Endodermal cell (in vitro differentiated cells): Measurements from ENCODE around the gene PTPRT. TPM values are rescaled to one million over a fixed set of nuclear protein-coding genes. Genes with fewer than 3 reads are reported as not detected.
A peak's percentile ranks its signal among the peaks of the same experiment; 100 is the strongest.

Source experiments
- DNase-seq: peaks from one replicate; pipeline ENCODE4 v3.0.0-alpha.2; 2017
- H3K27ac ChIP-seq: 2 replicates; pipeline ENCODE4 v1.5.1; 2013; ENCODE audit warnings: mild to moderate bottlenecking, low read depth, low read length, moderate library complexity
- H3K27me3 ChIP-seq: 2 replicates; pipeline ENCODE4 v1.6.1; 2013; ENCODE audit warnings: mild to moderate bottlenecking, low read length, moderate library complexity; ENCODE audit not compliant: insufficient read depth, control insufficient read depth, poor library complexity, severe bottlenecking
- H3K36me3 ChIP-seq: 2 replicates; pipeline ENCODE4 v1.7.0; 2013; ENCODE audit warnings: mild to moderate bottlenecking, low read length, moderate library complexity; ENCODE audit not compliant: control insufficient read depth, insufficient read depth
- H3K4me1 ChIP-seq: one replicate; pipeline ENCODE4 v1.7.0; 2013; ENCODE audit warnings: low read length; ENCODE audit not compliant: control insufficient read depth, insufficient read depth
- H3K4me3 ChIP-seq: 2 replicates; pipeline ENCODE4 v1.5.1; 2013; ENCODE audit warnings: mild to moderate bottlenecking, low read length, moderate library complexity
- H3K9ac ChIP-seq: 2 replicates; pipeline ENCODE4 v1.6.1; 2013; ENCODE audit warnings: mild to moderate bottlenecking, low read length, moderate library complexity; ENCODE audit not compliant: poor library complexity, severe bottlenecking; ENCODE audit errors: extremely low read depth
- H3K9me3 ChIP-seq: 2 replicates; pipeline ENCODE4 v1.6.1; 2013; ENCODE audit warnings: mild to moderate bottlenecking, low read length, moderate library complexity; ENCODE audit not compliant: control insufficient read depth
- H3K27ac Mint-ChIP-seq: 2 replicates; pipeline ENCODE4 v1.8.0; 2020; ENCODE audit warnings: mixed read lengths
- H3K27me3 Mint-ChIP-seq: 2 replicates; pipeline ENCODE4 v1.8.0; 2021; ENCODE audit warnings: mild to moderate bottlenecking, mixed read lengths; ENCODE audit not compliant: insufficient read depth
- H3K36me3 Mint-ChIP-seq: 2 replicates; pipeline ENCODE4 v1.8.0; 2020; ENCODE audit warnings: low read depth, mixed read lengths
- H3K4me1 Mint-ChIP-seq: 2 replicates; pipeline ENCODE4 v1.8.0; 2020; ENCODE audit warnings: mixed read lengths
- H3K4me3 Mint-ChIP-seq: 2 replicates; pipeline ENCODE4 v1.8.0; 2020; ENCODE audit warnings: mild to moderate bottlenecking, moderate library complexity, mixed read lengths
- H3K9me3 Mint-ChIP-seq: 2 replicates; pipeline ENCODE4 v1.8.0; 2020; ENCODE audit warnings: mild to moderate bottlenecking, mixed read lengths
- WGBS, 2 experiments: methylation state at CpG; one replicate each; pipeline versions ENCODE4 v1.1.5 to v1.1.7; 2013; ENCODE audit warnings: missing lambda C conversion rate in 2 of 2, mixed read lengths in 1 of 2; ENCODE audit not compliant: insufficient coverage in 1 of 2, insufficient read length in 1 of 2; 5-methylcytosine and 5-hydroxymethylcytosine counted together
- total RNA-seq, 2 donors: library from RNA; stranded (reverse); fragmentation: NEBNext Ultra II Directional in 1 of 2; extraction: Animal tissue kit (Norgen Biotek cat#: 25700) in 1 of 2; gene quantifications; 2 replicates in 1 of 2; 3 replicates in 1 of 2; pipeline ENCODE4 v1.2.1, GENCODE V29; 2021
- TF ChIP-seq, protein P1 (sequence below): fragments of 200-600 bp; sonication (generic); conservative IDR thresholded peaks from 2 replicates; pipeline ENCODE4 v1.5.0; 2021; ENCODE audit warnings: antibody characterized with exemption, mild to moderate bottlenecking

Gene PTPRT
- total RNA-seq, 2 donors from 2014 or later: 2.3 to 2.7 TPM

- Mint-ChIP-seq H3K27me3 (no peaks in the 10 kb centered on the region), H3K36me3 (no peaks in the 10 kb centered on the region), H3K9me3 (no peaks in the 10 kb centered on the region), H3K4me3 (no peak overlapping the region), H3K27ac (no peak overlapping the region), H3K4me1 (peaks cover 16% of the 10 kb centered on the region)
- 93 to 100% methylated on average over 3 to 4 of the region's 4 CpGs for WGBS, 2 experiments
- TF ChIP-seq, protein P1, sequence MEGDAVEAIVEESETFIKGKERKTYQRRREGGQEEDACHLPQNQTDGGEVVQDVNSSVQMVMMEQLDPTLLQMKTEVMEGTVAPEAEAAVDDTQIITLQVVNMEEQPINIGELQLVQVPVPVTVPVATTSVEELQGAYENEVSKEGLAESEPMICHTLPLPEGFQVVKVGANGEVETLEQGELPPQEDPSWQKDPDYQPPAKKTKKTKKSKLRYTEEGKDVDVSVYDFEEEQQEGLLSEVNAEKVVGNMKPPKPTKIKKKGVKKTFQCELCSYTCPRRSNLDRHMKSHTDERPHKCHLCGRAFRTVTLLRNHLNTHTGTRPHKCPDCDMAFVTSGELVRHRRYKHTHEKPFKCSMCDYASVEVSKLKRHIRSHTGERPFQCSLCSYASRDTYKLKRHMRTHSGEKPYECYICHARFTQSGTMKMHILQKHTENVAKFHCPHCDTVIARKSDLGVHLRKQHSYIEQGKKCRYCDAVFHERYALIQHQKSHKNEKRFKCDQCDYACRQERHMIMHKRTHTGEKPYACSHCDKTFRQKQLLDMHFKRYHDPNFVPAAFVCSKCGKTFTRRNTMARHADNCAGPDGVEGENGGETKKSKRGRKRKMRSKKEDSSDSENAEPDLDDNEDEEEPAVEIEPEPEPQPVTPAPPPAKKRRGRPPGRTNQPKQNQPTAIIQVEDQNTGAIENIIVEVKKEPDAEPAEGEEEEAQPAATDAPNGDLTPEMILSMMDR: no peak
- Histone ChIP-seq H3K36me3 (no peaks in the 10 kb centered on the region), H3K9ac (no peak overlapping the region), H3K27me3 (no peaks in the 10 kb centered on the region), H3K4me3 (no peak overlapping the region), H3K9me3 (no peaks in the 10 kb centered on the region), H3K27ac (no peak overlapping the region), H3K4me1 (peaks cover 5% of the 10 kb centered on the region)
- peak; percentile 2 for DNase-seq
Observed at GRCh38 chr20:42259389-42259788, 930.3 kb downstream of the PTPRT start.

DNA sequence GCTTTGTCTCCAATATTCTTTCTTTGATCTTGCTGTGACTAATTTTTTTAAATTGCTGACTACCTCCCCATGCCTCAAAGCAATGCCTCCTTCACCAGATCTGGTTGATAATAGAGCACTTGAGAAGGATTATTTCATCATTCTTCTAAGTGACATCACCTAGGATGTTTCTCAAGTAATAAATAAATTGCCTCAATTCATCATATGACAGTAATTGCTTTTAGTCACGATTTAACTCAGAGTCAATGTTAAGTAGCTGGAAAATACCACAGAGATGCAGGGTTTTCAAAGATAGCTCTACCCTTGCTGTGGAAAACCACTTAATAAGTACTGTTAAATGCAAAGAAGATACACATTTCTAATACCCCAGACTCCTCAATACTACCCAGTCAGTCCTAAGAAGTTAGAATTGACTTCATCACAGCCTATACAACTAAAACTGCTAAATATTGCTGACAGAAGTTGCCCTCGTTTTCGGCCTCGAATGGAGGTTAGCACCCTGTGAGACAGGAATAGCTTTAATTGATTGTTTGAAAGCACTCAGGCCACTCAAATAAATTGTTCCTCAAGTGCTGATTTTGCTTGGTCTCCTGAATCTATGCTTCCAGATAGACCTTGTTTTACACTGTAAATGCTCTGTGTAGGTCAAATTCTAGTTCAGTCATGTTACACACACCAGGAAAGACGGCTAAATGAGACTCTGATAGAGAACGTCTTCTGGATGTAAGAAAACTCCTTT is 931.0 kb downstream of the PTPRT start:
- Histone ChIP-seq H3K4me1 (peaks cover 5% of the 10 kb centered on the region), H3K4me3 (no peak overlapping the region), H3K27me3 (no peaks in the 10 kb centered on the region), H3K27ac (no peak overlapping the region), H3K9me3 (no peaks in the 10 kb centered on the region), H3K9ac (no peak overlapping the region), H3K36me3 (no peaks in the 10 kb centered on the region)
- H3K27me3 Mint-ChIP-seq: peaks cover under 1% of the 10 kb centered on the region
- TF ChIP-seq, protein P1: no peak
- peaks cover 21% of the 10 kb centered on the region for H3K4me1 Mint-ChIP-seq
- no peaks in the 10 kb centered on the region for H3K9me3 Mint-ChIP-seq
- no peak overlapping the region for H3K27ac Mint-ChIP-seq
- no peak overlapping the region for H3K4me3 Mint-ChIP-seq
- no peak for DNase-seq
- H3K36me3 Mint-ChIP-seq: no peaks in the 10 kb centered on the region
- WGBS, 2 experiments: 82 to 88% methylated on average over 3 to 6 of the region's 6 CpGs

DNA sequence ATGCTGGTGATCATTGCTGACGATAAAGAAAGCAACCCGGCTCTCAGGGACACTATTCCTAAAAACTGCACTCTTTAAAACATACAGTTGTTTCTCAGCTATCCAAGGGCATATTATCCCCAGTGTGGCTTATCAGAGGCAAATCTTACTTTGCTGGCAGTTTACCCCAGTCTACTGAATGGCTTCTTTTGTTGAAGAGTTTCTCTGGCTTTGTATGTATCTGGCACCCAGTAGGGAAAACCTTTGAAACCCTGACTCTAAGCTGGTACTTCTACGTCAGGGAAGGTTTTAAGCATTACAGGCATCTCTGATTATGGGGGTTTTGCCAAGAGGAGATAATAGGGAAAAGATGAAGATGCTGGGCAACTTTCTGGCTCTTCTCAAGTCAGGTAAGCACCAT is 933.9 kb downstream of the PTPRT start:
- Mint-ChIP-seq H3K9me3 (no peaks in the 10 kb centered on the region), H3K4me3 (no peak overlapping the region), H3K36me3 (no peaks in the 10 kb centered on the region), H3K27me3 (peaks cover 8% of the 10 kb centered on the region), H3K27ac (no peak overlapping the region), H3K4me1 (peaks cover 20% of the 10 kb centered on the region)
- no peak overlapping the region for H3K27ac ChIP-seq
- TF ChIP-seq, protein P1: no peak
- H3K27me3 ChIP-seq: no peaks in the 10 kb centered on the region
- H3K4me3 ChIP-seq: no peak overlapping the region
- H3K4me1 ChIP-seq: peaks cover 5% of the 10 kb centered on the region
- H3K9ac ChIP-seq: no peak overlapping the region
- DNase-seq: no peak
- no peaks in the 10 kb centered on the region for H3K9me3 ChIP-seq
- no peaks in the 10 kb centered on the region for H3K36me3 ChIP-seq
- WGBS, 2 experiments: 81 to 100% methylated on average over 2 to 3 of the region's 3 CpGs
